Measurements from ENCODE around the gene NTM. TPM values are rescaled to one million over a fixed set of nuclear protein-coding genes. Genes with fewer than 3 reads are reported as not detected.

The NTM gene
- total RNA-seq, 1 experiment from 2014 or later: not detected

GRCh38 chr11:131870305-131870704 is 499.9 kb downstream of the NTM start:
- H4K20me1 ChIP-seq (ENCODE audit: insufficient read depth): no peaks in the 10 kb centered on the region
- no peak overlapping the region for H3K4me2 ChIP-seq (ENCODE audit: low read length)
- no peak overlapping the region for H3K9ac ChIP-seq (ENCODE audit: low read length)
- ChIA-PET RAD21 (ENCODE audit: low non-redundant PET in 1 of 2, low total read pairs in 2 of 2, uncharacterized antibody in 2 of 2, unreplicated experiment in 2 of 2) (no interaction called here), CTCF (no interaction called here), POLR2A (no interaction called here)
- DNase-seq (ENCODE audit: low read depth, low spot score) (no peak), ATAC-seq (no peak)
- H3K79me2 ChIP-seq (ENCODE audit: insufficient read depth, low read length): no peaks in the 10 kb centered on the region
- no peaks in the 10 kb centered on the region for H3K9me2 ChIP-seq (ENCODE audit: insufficient read depth)
- peaks cover 10 to 36% of the 10 kb centered on the region in 2 experiments; a peak in 2 of 4 replicates for H3K9me3 ChIP-seq (ENCODE audit: control insufficient read depth in 1 of 2, insufficient read depth in 1 of 2, low read depth in 1 of 2, low read length in 2 of 2)
- no peak overlapping the region for H3K4me3 ChIP-seq (replicated peaks in 1 of 2; ENCODE audit: low read depth in 1 of 2, low read length in 2 of 2)
- no peaks in the 10 kb centered on the region for H3K27me3 ChIP-seq (ENCODE audit: insufficient read depth, low read length)
- H2AFZ ChIP-seq (ENCODE audit: low read depth, low read length, poor library complexity, severe bottlenecking): no peak overlapping the region
- no TSS peak for BruUV-seq (replicated peaks)
- H3K27ac ChIP-seq (ENCODE audit: low read depth, low read length): no peak overlapping the region
- TF ChIP-seq JUND (IDR thresholded peaks at IDR 0.05) (no peak), EZH2 (IDR thresholded peaks at IDR 0.05) (no peak), POLR2AphosphoS5 (IDR thresholded peaks at IDR 0.05; ENCODE audit: low read depth, low read length) (no peak), CEBPB (IDR thresholded peaks at IDR 0.05; ENCODE audit: low read depth) (no peak), EZH2phosphoT487 (IDR thresholded peaks at IDR 0.05; ENCODE audit: borderline replicate concordance) (no peak), ELF1 (IDR thresholded peaks at IDR 0.05; ENCODE audit: borderline replicate concordance, low read depth) (no peak), ZNF274 (IDR thresholded peaks at IDR 0.05; ENCODE audit: low read depth, low read length) (no peak), SP1 (IDR thresholded peaks at IDR 0.05; ENCODE audit: low read depth) (no peak), SIN3A (IDR thresholded peaks at IDR 0.05; ENCODE audit: low read depth) (no peak), ZFX (IDR thresholded peaks at IDR 0.05) (no peak), SRF (IDR thresholded peaks at IDR 0.05; ENCODE audit: low read depth) (no peak)
- TF ChIP-seq, protein P1, sequence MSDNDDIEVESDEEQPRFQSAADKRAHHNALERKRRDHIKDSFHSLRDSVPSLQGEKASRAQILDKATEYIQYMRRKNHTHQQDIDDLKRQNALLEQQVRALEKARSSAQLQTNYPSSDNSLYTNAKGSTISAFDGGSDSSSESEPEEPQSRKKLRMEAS (IDR thresholded peaks at IDR 0.05): no peak
- TF ChIP-seq, protein P2, sequence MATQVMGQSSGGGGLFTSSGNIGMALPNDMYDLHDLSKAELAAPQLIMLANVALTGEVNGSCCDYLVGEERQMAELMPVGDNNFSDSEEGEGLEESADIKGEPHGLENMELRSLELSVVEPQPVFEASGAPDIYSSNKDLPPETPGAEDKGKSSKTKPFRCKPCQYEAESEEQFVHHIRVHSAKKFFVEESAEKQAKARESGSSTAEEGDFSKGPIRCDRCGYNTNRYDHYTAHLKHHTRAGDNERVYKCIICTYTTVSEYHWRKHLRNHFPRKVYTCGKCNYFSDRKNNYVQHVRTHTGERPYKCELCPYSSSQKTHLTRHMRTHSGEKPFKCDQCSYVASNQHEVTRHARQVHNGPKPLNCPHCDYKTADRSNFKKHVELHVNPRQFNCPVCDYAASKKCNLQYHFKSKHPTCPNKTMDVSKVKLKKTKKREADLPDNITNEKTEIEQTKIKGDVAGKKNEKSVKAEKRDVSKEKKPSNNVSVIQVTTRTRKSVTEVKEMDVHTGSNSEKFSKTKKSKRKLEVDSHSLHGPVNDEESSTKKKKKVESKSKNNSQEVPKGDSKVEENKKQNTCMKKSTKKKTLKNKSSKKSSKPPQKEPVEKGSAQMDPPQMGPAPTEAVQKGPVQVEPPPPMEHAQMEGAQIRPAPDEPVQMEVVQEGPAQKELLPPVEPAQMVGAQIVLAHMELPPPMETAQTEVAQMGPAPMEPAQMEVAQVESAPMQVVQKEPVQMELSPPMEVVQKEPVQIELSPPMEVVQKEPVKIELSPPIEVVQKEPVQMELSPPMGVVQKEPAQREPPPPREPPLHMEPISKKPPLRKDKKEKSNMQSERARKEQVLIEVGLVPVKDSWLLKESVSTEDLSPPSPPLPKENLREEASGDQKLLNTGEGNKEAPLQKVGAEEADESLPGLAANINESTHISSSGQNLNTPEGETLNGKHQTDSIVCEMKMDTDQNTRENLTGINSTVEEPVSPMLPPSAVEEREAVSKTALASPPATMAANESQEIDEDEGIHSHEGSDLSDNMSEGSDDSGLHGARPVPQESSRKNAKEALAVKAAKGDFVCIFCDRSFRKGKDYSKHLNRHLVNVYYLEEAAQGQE (IDR thresholded peaks at IDR 0.05; ENCODE audit: low read depth): no peak
- TF ChIP-seq, protein P3, sequence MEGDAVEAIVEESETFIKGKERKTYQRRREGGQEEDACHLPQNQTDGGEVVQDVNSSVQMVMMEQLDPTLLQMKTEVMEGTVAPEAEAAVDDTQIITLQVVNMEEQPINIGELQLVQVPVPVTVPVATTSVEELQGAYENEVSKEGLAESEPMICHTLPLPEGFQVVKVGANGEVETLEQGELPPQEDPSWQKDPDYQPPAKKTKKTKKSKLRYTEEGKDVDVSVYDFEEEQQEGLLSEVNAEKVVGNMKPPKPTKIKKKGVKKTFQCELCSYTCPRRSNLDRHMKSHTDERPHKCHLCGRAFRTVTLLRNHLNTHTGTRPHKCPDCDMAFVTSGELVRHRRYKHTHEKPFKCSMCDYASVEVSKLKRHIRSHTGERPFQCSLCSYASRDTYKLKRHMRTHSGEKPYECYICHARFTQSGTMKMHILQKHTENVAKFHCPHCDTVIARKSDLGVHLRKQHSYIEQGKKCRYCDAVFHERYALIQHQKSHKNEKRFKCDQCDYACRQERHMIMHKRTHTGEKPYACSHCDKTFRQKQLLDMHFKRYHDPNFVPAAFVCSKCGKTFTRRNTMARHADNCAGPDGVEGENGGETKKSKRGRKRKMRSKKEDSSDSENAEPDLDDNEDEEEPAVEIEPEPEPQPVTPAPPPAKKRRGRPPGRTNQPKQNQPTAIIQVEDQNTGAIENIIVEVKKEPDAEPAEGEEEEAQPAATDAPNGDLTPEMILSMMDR (IDR thresholded peaks at IDR 0.05 in 2 of 3, conservative IDR thresholded peaks at IDR 0.05 in 1 of 3; ENCODE audit: borderline replicate concordance in 1 of 3, insufficient read depth in 1 of 3, low read depth in 2 of 3, low read length in 2 of 3): no peak
- no peaks in the 10 kb centered on the region for H3K36me3 ChIP-seq (ENCODE audit: control insufficient read depth in 1 of 2, insufficient read depth in 2 of 2, low read length in 2 of 2)
- intact Hi-C loops (cut with micrococcal nuclease): no loop called here
- H3K4me1 ChIP-seq (ENCODE audit: control insufficient read depth in 1 of 2, insufficient read depth in 2 of 2, low read length in 2 of 2): no peaks in the 10 kb centered on the region

Measured in HCT116 (cell line).